Heart left ventricle (tissue), 13 donors: ENCODE measurements around the gene HCAR3.

Experiments used
- POLR2A ChIP-seq, 2 donors: fragments of 450-650 bp; IDR thresholded peaks; one replicate each; pipeline ENCODE4 v1.6.1; 2017; ENCODE audit warnings: antibody characterized with exemption in 2 of 2, mild to moderate bottlenecking in 2 of 2, moderate library complexity in 2 of 2
- TF ChIP-seq, protein P1 (sequence below), 12 donors: fragments of 200-600 bp; sonication (generic) in 4 of 12; IDR thresholded peaks; one replicate each; pipeline versions ENCODE4 v1.5.0 to v1.8.0; 2018 to 2022; ENCODE audit warnings: antibody characterized with exemption in 12 of 12, mild to moderate bottlenecking in 5 of 12
- donor health status: ischemic (EF 13 %, LVEDD 7.1; RV severe dilation, severe dysfunction).
- donor health status: DM: no; HTN: yes; CAD: no.
- donor health status: DM: no; HTN: no; CAD: no.
- donor health status: ischemic (EF 25% LVEDD 6.9; RV normal size, moderate dysfunction).
- donor health status: ischemic (EF 25% LVEDD 5.7; RV mildly dilated, moderate dysfunction).
- donor health status: ischemic (EF 35%, LVEDD 5.7; RV mildly dilated, moderate dysfunction).
- donor health status: nonischemic (EF 11% LVEDD 7.7; RV severe dilation, severe dysfunction).
- donor health status: DM: yes; HTN: yes; CAD: no.
- donor health status: PGD.
- donor health status: ischemic (EF 29% LVEDD 5.4; RV normal size, mild dysfunction).
- donor health status: nonischemic (EF 23%, LVEDD 6.1; RV moderate dilation, normal function).

DNA sequence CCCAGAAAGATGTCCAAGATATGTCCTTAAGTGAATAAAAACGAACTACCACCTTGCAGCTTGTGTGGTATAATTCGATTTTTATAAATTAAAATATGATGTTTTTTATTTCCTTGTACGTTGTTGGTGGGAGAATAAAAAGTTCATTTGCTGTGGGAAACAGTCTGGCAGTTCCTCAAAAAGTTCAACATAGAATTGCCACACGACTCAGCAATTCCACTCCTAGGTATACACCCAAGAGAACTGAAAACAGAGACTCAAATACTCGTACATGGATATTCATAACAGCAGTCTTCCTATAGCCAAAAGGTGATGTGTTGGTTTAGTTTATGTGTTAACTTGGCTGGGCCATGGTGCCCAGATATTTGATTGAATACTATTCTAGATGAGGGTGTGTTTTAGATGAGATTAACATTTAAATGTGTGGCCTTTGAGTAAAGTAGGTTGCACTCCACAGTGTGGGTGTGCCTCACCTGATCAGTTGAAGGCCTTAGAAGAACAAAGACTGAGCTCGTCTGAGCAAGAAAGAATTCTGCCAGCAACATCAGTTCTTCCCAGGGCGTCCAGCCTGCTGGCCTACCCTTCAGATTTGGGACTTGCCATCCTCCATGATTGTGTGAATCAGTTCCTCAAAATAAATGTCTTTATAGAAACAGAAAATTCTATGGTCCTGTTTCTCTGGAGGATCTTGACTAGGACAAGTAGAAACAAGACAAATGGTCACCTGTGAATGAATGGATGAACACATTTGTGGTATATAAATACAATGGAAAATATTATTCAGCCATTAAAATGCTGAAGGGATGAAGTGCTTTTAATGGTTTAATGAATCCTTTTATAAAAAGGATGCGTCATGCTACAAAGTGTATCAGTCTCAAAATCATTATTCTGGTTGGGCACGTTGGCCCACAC is 30.9 kb upstream of the HCAR3 start:
- TF ChIP-seq, protein P1, sequence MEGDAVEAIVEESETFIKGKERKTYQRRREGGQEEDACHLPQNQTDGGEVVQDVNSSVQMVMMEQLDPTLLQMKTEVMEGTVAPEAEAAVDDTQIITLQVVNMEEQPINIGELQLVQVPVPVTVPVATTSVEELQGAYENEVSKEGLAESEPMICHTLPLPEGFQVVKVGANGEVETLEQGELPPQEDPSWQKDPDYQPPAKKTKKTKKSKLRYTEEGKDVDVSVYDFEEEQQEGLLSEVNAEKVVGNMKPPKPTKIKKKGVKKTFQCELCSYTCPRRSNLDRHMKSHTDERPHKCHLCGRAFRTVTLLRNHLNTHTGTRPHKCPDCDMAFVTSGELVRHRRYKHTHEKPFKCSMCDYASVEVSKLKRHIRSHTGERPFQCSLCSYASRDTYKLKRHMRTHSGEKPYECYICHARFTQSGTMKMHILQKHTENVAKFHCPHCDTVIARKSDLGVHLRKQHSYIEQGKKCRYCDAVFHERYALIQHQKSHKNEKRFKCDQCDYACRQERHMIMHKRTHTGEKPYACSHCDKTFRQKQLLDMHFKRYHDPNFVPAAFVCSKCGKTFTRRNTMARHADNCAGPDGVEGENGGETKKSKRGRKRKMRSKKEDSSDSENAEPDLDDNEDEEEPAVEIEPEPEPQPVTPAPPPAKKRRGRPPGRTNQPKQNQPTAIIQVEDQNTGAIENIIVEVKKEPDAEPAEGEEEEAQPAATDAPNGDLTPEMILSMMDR (IDR thresholded peaks at IDR 0.05) = no peak
- TF ChIP-seq POLR2A (IDR thresholded peaks at IDR 0.05) = no peak
